ENCODE results near the gene NUP35. TPM values are rescaled to one million over a fixed set of nuclear protein-coding genes. Genes with fewer than 3 reads are reported as not detected.
"Not testable (repeated sequence)": the region's sequence is repeated elsewhere in the genome, so short reads cannot be mapped to it uniquely, and the experiment has no call there.

Gene NUP35
- total and polyA plus RNA-seq, 2 of the 4 experiments (the other 2 are of a cell fraction) = 10.9 to 23.3 TPM

DNA sequence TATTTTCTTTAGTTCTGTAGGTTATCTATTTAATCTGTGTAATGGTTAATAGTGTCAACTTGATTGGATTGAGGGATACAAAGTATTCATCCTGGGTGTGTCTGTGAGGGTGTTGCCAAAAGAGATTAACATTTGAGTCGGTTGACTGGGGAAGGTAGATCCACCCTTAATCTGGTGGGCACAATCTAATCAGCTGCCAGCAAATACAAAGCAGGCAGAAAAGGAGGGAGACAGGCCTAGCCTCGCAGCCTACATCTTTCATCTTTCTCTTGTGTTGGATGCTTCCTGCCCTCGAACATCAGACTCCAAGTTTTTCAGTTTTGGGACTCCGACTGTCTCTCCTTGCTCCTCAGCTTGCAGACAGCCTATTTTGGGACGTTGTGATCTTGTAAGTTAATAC, 42.7 kb downstream of the NUP35 start:
- intact Hi-C loops (cut with micrococcal nuclease); DNase-seq; H2BK120ac ChIP-seq (ENCODE audit: low read depth, low read length); ATAC-seq (ENCODE audit: low read depth); H4K8ac ChIP-seq (ENCODE audit: low read depth in 2 of 2, low read length in 2 of 2); H3K4me1 ChIP-seq (ENCODE audit: control insufficient read depth, insufficient read depth, low read length); H3K14ac ChIP-seq (replicated peaks; ENCODE audit: low read depth, low read length); H4K5ac ChIP-seq (ENCODE audit: low read depth, low read length); H3K18ac ChIP-seq (ENCODE audit: low read depth, low read length); H3K27ac ChIP-seq (ENCODE audit: insufficient read depth, low read length); H3K23ac ChIP-seq (ENCODE audit: low read depth, low read length); H2BK20ac ChIP-seq (ENCODE audit: low read depth, low read length); H3K4me3 ChIP-seq (ENCODE audit: insufficient read depth, low read depth, low read length); H3K9me3 ChIP-seq (ENCODE audit: control insufficient read depth, insufficient read depth, low read length); H3K4me2 ChIP-seq (ENCODE audit: low read depth, low read length); H2BK5ac ChIP-seq (ENCODE audit: low read depth, low read length, poor library complexity, severe bottlenecking); H3K9ac ChIP-seq (ENCODE audit: low read depth, low read length); POLR2A ChIA-PET (ENCODE audit: unreplicated experiment); CTCF ChIA-PET; H3K4ac ChIP-seq (ENCODE audit: low read depth, low read length); H3K36me3 ChIP-seq (ENCODE audit: control insufficient read depth, insufficient read depth, low read length); H2BK15ac ChIP-seq (ENCODE audit: low read depth, low read length); H2AFZ ChIP-seq (replicated peaks; ENCODE audit: low read length, poor library complexity); H4K20me1 ChIP-seq (ENCODE audit: insufficient read depth, low read length); H3K27me3 ChIP-seq (ENCODE audit: control insufficient read depth, insufficient read depth, low read length); in situ Hi-C loops (cut with MboI; ENCODE audit: low sequenced_read_pairs); BruUV-seq (replicated peaks); H2AK5ac ChIP-seq (ENCODE audit: low read depth, low read length); H3K56ac ChIP-seq (ENCODE audit: extremely low read depth, insufficient read depth, low read length); dilution Hi-C loops (cut with HindIII; ENCODE audit: low sequenced_read_pairs, unreplicated experiment); H4K91ac ChIP-seq (ENCODE audit: insufficient read depth, low read depth, low read length); H2AK9ac ChIP-seq (replicated peaks; ENCODE audit: low read depth, low read length, poor library complexity); H3K9me1 ChIP-seq (ENCODE audit: insufficient read depth, low read length): not testable (repeated sequence)
- H3K79me1 ChIP-seq (ENCODE audit: low read depth in 1 of 2, low read length in 2 of 2) = peaks cover 4 to 11% of the 10 kb centered on the region in 2 experiments; a peak in 3 of 4 replicates
- no CpG with 5 or more reads among the region's 5 CpGs for WGBS, 2 experiments (ENCODE audit: extremely low coverage in 2 of 2, insufficient read length in 1 of 2)
